GM12891 (cell line): ENCODE results near the gene TGFA.

ENCODE experiments used
- POLR2A ChIP-seq: IDR thresholded peaks from 2 replicates; pipeline ENCODE4 v1.6.1; 2011; ENCODE audit warnings: low read depth, low read length, control low read depth
- POLR2AphosphoS5 ChIP-seq: IDR thresholded peaks from 2 replicates; pipeline ENCODE4 v1.6.1; 2011; ENCODE audit warnings: low read depth, low read length, control low read depth
- POU2F2 ChIP-seq: IDR thresholded peaks from 2 replicates; pipeline ENCODE4 v1.6.1; 2011; ENCODE audit warnings: low read depth, mild to moderate bottlenecking, control low read depth, low read length, moderate library complexity

- TF ChIP-seq POLR2AphosphoS5 = no peak
- no peak for TF ChIP-seq POLR2A
- no peak for TF ChIP-seq POU2F2
Measured at GRCh38 chr2:70548233-70548632, 5.4 kb downstream of the TGFA start.
